GM19193 (cell line): ENCODE results near the gene FAM50B.

ENCODE experiments used
- POLR2A ChIP-seq: IDR thresholded peaks from 4 replicates; pipeline ENCODE4 v1.6.1; 2011; ENCODE audit not compliant: insufficient read depth, insufficient read length; ENCODE audit errors: extremely low read depth

FAM50B gene

DNA sequence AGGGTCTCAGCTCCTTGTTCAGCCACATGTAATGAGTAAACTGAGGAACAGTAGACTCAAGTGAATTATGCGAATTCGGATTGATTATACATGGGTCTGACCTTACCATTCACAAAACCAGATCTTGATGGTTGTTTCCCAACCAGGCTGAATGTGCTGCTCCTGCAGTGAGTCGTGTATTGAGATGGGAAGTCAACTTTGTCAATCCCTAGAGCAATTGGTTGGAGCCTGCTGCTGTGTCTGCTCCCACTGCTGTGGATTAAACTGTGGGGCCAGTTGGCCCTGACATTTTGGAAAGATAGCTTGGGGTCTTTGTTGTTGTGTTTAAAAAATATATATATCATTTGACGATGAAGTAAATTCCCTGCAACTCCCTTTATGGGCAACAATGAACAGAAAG lies 23.9 kb downstream of the FAM50B start:
- no peak for TF ChIP-seq POLR2A

DNA sequence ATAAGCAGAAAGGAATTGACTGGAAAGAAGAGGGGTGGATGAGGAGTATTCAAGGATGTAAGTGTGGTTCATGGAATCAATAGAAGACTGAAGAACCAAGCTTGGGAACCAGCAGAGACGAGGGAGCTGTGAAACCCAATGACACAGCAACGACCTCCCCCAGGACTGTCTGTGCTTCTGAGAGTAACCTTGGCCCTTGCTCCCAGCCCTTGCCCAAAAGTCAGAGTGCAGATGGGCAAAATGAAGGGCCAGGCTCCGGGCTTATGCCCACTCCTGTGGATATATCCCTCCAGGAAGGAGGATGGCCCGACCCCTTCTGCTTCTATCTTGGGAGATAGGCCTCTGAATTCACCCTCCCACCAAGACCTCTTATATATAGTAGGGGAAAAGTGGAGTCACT lies 24.9 kb downstream of the FAM50B start:
- no peak for TF ChIP-seq POLR2A

- no peak for TF ChIP-seq POLR2A
These were observed 26.3 kb downstream of the FAM50B start for GRCh38 chr6:3875486-3875885.

DNA sequence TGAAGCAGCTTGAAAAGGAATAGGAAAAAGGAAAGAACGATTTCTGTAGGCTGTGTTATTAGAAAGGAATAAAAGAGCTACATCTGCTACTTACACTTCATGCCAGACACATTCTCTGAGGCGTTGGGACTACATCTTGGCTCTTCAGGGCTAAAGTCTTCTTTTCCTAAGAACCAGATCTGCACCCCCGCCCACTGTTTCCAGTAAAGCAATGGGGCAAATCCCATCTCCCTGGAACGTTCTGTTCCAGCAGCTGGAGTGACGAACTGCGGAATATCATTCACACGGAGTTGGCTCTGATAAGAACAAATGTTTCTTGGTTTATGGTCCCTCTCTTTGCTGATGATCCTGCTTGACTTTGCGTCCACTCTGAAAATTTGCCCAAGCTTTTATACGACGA lies 26.9 kb downstream of the FAM50B start:
- TF ChIP-seq POLR2A, result no peak

GRCh38 chr6:3876866-3877265 lies 27.7 kb downstream of the FAM50B start:
- no peak for TF ChIP-seq POLR2A

DNA sequence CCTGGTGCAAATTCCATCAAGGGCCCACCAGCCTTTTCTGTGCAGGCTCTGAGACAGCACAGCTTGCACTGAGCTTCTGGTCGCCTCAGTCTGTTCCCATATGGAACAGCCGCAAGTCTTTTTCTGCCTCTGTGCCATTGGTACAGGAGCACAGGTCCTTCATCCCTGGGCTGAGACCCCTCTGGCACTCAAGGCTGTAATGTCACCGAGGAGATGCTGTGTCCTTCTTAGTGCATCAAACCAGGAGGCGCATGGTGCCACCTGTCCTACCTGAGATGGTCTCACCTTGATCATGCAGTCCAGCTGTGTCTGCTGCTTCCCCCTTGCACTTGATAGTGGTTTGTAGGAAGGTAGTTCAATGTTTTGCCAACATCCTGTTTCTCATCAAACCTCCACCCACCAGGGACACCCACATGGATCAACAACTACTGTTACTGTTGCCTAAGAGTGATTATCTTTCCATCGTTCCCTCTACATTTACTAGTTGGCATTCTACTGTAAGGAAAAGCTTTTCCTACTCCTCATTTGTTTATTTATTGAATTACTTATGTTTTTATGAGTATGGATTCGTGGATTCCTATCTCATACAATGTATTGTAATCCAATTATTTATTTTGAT lies 29.0 kb downstream of the FAM50B start:
- no peak for TF ChIP-seq POLR2A

GRCh38 chr6:3879194-3879952 lies 30.2 kb downstream of the FAM50B start:
- no peak for TF ChIP-seq POLR2A

DNA sequence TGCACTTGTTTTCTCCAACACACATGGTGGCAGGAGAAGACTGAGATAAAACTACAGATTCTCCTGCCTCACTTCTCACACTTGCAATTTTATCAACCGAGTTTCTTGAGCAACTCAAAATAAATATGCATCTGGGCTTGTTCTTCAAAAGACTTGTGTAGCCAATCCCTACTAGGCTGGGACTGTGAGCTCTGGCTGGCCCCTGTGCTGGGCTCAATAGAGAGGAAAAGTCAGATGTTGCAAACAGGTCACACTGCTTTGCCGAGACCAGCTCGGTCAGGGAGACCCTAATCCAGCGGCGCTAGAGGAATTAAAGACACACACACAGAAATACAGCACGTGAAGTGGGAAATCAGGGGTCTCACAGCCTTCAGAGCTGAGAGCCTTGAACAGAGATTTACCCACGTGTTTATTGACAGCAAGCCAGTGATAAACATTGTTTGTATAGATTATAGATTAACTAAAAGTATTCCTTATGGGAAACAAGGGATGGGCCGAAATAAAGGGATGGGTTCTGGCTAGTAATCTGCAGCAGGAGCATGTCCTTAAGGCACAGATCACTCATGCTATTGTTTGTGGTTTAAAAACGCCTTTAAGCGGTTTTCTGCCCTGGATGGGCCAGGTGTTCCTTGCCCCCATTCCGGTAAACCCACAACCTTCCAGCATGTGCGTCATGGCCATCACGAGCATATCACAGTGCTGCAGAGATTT lies 32.7 kb downstream of the FAM50B start:
- no peak for TF ChIP-seq POLR2A

- no peak for TF ChIP-seq POLR2A
These were observed 33.3 kb downstream of the FAM50B start for GRCh38 chr6:3882431-3882830.

GRCh38 chr6:3882866-3883265 lies 33.7 kb downstream of the FAM50B start:
- TF ChIP-seq POLR2A, result no peak

DNA sequence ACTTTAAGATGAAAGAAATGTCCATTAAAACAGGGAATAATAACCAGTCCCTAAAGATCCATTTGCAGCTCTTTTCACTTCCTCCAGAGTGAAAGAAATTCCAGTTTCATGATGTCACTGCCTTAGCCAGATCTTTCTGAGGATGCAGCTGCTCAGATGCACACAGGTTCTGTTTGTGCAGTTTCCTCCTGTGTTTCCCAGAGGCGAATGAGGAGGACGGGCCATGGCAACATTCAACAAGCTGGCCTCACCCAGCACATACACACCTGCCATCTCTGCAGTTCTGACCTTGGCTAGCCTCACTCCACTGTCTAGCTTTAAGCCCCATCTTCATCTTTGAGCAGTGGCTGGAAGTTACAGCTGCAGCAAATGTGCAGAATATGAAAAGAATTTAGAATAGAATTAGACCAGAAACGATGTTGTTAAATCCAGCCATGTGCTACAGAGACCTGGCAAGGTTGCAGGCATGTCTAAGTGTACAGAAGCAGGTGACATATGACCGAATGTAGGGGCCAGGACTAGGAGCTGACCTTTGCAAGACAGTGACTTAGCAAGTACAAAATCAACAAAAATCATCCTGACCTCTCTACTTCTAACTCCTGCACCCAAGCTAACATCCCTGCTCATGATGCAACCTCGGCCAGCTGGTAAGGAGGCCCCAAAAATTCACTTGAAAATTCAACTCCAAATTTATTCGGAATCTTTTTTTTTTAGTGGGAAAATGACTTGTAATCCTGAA lies 35.0 kb downstream of the FAM50B start:
- no peak for TF ChIP-seq POLR2A

- TF ChIP-seq POLR2A, result no peak
These were observed 36.3 kb downstream of the FAM50B start for GRCh38 chr6:3885262-3886036.

DNA sequence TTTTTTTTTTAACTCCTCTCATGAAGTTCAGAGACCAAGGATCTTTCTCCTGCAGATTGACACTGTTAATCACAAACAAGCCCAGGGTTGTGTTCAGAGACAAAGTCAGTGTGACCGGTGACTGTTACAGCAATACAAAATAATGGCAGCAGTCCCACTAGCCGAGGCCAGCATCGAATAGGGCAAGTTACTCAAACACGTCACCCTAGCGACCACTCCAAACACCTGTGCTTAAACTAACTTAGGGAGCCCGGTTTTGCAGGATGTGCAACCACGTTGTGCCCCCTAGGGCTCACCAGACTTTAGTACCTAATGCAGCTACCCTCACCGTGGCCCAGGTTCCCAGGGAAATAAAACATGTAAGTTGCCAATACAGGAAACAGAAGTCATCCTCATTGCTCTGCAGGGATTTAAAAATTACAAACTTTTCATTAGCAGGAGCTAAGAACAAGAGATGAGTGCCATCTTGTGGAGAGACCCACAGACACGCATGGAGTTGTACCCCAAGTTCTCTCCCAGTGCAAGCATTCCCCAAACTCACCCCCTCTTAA lies 38.1 kb downstream of the FAM50B start:
- TF ChIP-seq POLR2A, result no peak
